ENCODE data around the gene LGALS4.
"Not testable (repeated sequence)": the region's sequence is repeated elsewhere in the genome, so short reads cannot be mapped to it uniquely, and the experiment has no call there.

Gene LGALS4

DNA sequence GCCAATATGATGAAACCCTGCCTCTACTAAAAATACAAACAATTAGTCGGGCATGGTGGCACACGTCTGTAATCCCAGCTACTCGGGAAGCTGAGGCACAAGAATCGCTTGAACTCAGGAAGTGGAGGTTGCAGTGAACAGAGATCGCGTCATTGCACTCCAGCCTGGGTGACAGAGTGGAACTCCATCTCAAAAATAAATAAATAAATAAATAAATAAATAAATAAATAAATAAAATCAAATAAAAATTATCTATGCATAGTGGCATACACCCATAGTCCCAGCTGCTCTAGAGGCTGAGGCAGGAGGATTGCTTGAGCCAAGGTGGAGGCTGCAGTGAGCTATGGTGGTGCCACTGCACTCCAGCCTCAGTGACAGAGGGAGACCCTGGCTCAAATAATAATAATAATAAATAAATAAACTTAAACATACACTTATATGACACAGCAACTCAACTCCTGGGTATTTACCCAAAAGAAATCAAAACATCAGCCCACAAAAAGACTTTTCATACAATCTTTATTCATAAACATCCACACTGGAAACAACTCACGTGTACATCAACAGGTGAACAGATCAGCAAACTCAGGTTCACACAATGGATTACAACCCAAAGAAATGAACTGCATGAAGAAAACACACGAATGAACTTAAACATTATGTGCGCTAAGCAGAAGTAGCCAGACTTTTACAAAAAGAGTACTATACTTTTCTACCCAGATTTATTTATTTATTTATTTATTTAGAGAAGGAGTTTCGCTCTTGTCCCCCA is 46.3 kb downstream of the LGALS4 start:
- H3K27me3 ChIP-seq (ENCODE audit: control insufficient read depth, insufficient read depth, low read length), result no peaks in the 10 kb centered on the region
- no peak overlapping the region for H3K9ac ChIP-seq (ENCODE audit: low read length)
- H3K4me1 ChIP-seq (ENCODE audit: control insufficient read depth, insufficient read depth, low read length), result peaks cover 9% of the 10 kb centered on the region
- H3K36me3 ChIP-seq (ENCODE audit: control insufficient read depth, insufficient read depth, low read length), result no peaks in the 10 kb centered on the region
- H3K9me3 ChIP-seq (ENCODE audit: control insufficient read depth, low read length), result no peaks in the 10 kb centered on the region
- no peak overlapping the region for H3K4me3 ChIP-seq (ENCODE audit: low read length)

DNA sequence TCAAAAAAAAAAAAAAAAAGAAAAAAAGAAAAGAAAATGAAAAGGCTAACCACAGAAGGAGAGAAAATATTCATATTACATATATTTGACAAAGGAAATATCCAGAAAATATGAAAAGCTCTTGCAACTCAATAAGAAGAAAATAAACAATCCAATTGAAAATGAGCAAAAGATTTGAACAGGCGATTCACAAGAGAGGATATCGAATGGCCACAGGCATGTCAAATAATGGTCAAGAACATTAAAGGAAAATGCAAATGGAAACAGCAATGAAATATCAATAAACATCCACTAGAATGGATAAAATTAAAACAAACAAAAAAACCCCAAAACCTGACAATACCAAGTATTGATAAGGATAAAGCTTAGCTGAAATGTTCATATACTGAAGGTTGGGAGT is 47.5 kb downstream of the LGALS4 start:
- H3K4me1 ChIP-seq (ENCODE audit: control insufficient read depth, insufficient read depth, low read length), result peaks cover 9% of the 10 kb centered on the region
- no peaks in the 10 kb centered on the region for H3K36me3 ChIP-seq (ENCODE audit: control insufficient read depth, insufficient read depth, low read length)
- no peak overlapping the region for H3K9ac ChIP-seq (ENCODE audit: low read length)
- no peaks in the 10 kb centered on the region for H3K9me3 ChIP-seq (ENCODE audit: control insufficient read depth, low read length)
- no peaks in the 10 kb centered on the region for H3K27me3 ChIP-seq (ENCODE audit: control insufficient read depth, insufficient read depth, low read length)
- no peak overlapping the region for H3K4me3 ChIP-seq (ENCODE audit: low read length)

DNA sequence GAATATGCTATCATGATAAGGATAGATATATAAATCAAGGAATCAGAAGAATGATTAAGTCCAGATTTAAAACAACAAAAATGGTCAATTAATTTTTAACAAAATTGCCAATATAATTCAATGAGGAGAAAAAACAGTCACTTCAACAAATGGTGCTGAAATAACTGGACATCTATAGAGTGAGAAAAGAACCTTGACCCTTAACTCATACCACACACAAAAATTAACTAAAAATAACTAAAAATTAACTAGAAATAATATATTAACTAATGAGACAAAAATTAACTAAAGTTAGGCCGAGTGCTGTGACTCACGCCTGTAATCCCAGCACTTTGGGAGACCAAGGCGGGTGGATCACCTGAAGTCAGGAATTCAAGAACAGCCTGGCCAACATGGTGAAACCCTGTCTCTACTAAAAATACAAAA is 48.9 kb downstream of the LGALS4 start:
- no peaks in the 10 kb centered on the region for H3K4me1 ChIP-seq (ENCODE audit: control insufficient read depth, insufficient read depth, low read length)
- no peak overlapping the region for H3K4me3 ChIP-seq (ENCODE audit: low read length)
- no peaks in the 10 kb centered on the region for H3K36me3 ChIP-seq (ENCODE audit: control insufficient read depth, insufficient read depth, low read length)
- H3K9ac ChIP-seq (ENCODE audit: low read length), result no peak overlapping the region
- H3K9me3 ChIP-seq (ENCODE audit: control insufficient read depth, low read length), result no peaks in the 10 kb centered on the region
- no peaks in the 10 kb centered on the region for H3K27me3 ChIP-seq (ENCODE audit: control insufficient read depth, insufficient read depth, low read length)

DNA sequence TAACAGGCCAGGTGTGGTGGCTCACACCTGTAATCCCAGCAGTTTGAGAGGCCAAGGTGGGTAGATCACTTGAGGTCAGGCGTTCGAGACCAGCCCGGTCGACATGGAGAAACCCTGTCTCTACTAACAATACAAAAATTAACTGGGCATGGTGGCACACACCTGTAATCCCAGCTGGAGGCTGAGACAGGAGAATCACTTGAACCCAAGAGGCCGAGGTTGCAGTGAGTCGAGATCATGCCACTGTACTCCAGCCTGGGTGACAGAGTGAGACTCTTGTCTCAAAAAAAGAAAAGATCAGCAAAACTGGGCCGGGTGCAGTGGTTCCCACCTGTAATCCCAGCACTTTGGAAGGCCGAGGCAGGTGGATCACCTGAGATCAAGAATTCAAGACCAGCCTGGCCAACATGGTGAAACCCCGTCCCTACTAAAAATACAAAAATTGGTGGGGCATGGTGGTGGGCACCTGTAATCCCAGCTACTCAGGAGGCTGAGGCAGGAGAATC is 50.8 kb downstream of the LGALS4 start:
- not testable (repeated sequence) for H3K27me3 ChIP-seq (ENCODE audit: control insufficient read depth, insufficient read depth, low read length); H3K36me3 ChIP-seq (ENCODE audit: control insufficient read depth, insufficient read depth, low read length); H3K4me3 ChIP-seq (ENCODE audit: low read length); H3K9ac ChIP-seq (ENCODE audit: low read length); H3K9me3 ChIP-seq (ENCODE audit: control insufficient read depth, low read length); H3K4me1 ChIP-seq (ENCODE audit: control insufficient read depth, insufficient read depth, low read length)

DNA sequence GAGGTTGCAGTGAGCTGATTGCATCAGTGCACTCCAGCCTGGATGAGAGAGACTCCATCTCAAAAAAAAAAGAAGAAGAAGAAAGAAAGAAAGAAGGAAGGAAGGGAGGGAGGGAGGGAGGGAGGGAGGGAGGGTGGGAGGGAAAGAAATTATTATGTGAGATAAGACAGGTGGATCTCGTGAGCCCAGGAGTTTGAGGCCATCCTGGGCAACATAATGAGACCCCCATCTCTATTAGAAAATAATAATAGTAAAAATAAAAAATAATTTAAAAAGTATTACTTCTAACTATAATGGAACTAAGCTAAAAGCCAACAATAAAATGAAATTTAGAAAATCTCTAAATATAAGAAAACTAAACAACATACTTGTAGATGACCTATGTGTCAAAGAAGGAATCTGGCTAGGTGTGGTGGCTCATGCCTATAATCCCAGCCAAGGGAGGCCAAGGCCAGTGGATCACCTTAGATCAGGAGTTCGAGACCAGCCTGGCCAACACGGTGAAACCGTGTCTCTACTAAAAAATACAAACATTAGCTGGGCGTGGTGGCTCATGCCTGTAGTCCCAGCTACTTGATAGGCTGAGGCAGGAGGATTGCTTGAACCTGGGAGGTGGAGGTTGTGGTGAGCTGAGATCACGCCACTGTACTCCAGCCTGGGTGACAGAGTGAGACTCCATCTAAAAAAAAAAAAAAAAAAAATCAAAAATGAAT is 51.8 kb downstream of the LGALS4 start:
- not testable (repeated sequence) for H3K36me3 ChIP-seq (ENCODE audit: control insufficient read depth, insufficient read depth, low read length); H3K4me1 ChIP-seq (ENCODE audit: control insufficient read depth, insufficient read depth, low read length); H3K9ac ChIP-seq (ENCODE audit: low read length); H3K9me3 ChIP-seq (ENCODE audit: control insufficient read depth, low read length); H3K27me3 ChIP-seq (ENCODE audit: control insufficient read depth, insufficient read depth, low read length); H3K4me3 ChIP-seq (ENCODE audit: low read length)

DNA sequence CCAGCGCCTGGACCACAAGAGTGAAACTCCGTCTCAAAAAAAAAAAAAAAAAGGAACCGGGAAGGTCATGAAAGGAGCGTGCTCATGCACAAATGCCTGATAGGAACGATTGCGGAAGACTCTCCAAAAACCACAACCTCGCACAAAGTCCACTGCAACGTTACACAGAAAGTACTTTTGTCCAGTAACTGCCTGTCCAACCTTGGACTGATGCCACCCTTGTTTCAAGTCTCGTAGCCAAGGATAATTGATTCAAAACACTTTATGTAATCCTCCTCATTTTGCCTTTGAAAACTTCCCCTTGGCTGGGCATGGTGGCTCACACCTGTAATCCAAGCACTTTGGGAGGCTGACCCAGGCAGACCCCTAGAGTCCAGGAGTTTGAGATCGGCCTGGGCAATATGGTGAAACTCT is 53.1 kb downstream of the LGALS4 start:
- Histone ChIP-seq H3K36me3 (ENCODE audit: control insufficient read depth, insufficient read depth, low read length) (no peaks in the 10 kb centered on the region), H3K9ac (ENCODE audit: low read length) (no peak overlapping the region)

DNA sequence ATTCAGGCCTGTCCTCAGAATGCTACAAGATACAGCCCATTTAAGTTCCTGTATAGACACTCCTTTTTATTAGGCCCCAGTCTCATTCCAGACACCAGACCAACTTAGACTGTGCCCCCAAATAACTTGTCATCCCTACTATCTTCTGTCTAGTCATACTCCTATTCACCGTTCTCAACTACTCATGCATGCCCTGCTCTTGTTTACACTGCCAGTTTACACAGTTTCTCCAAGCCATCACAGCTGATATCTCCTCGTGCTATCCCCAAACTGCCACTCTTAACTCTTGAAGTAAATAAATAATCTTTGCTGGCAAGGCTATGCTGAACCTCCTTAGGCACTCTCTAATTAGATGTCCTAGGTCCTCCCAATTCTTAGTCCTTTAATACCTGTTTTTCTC is 58.5 kb downstream of the LGALS4 start:
- not testable (repeated sequence) for H3K9me3 ChIP-seq (ENCODE audit: control insufficient read depth, low read length); H3K4me1 ChIP-seq (ENCODE audit: control insufficient read depth, insufficient read depth, low read length); H3K27me3 ChIP-seq (ENCODE audit: control insufficient read depth, insufficient read depth, low read length)

More for the DNA sequence above, 53.1 kb downstream of the LGALS4 start:
- Histone ChIP-seq H3K9me3 (ENCODE audit: control insufficient read depth, low read length) (no peaks in the 10 kb centered on the region), H3K4me3 (ENCODE audit: low read length) (no peak overlapping the region), H3K4me1 (ENCODE audit: control insufficient read depth, insufficient read depth, low read length) (no peaks in the 10 kb centered on the region), H3K27me3 (ENCODE audit: control insufficient read depth, insufficient read depth, low read length) (no peaks in the 10 kb centered on the region)

DNA sequence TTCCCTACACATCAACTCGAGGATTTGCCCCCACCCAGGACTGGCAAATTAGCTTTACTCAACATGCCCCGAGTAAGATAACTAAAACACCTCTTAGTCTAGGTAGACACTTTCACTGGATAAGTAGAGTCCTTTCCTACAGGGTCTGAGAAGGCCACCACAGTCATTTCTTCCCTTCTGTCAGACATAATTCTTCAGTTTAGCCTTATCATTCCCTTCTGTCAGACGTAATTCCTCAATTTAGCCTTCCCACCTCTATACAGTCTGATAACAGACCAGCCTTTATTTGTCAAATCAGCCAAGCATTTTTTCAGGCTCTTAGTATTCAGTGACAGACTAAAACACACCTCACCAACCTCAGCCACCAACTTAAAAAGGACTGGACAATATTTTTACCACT is 59.0 kb downstream of the LGALS4 start:
- not testable (repeated sequence) for H3K4me1 ChIP-seq (ENCODE audit: control insufficient read depth, insufficient read depth, low read length); H3K4me3 ChIP-seq (ENCODE audit: low read length); H3K27me3 ChIP-seq (ENCODE audit: control insufficient read depth, insufficient read depth, low read length); H3K9me3 ChIP-seq (ENCODE audit: control insufficient read depth, low read length); H3K9ac ChIP-seq (ENCODE audit: low read length); H3K36me3 ChIP-seq (ENCODE audit: control insufficient read depth, insufficient read depth, low read length)

More for the DNA sequence above, 58.5 kb downstream of the LGALS4 start:
- not testable (repeated sequence) for H3K4me3 ChIP-seq (ENCODE audit: low read length); H3K36me3 ChIP-seq (ENCODE audit: control insufficient read depth, insufficient read depth, low read length); H3K9ac ChIP-seq (ENCODE audit: low read length)
